ENCODE data around the gene ITCH. TPM values are rescaled to one million over a fixed set of nuclear protein-coding genes. Genes with fewer than 3 reads are reported as not detected.

The ITCH gene
- total RNA-seq, 1 experiment from 2014 or later, result 78.8 TPM

- no peak for TF ChIP-seq CBX3 (IDR thresholded peaks at IDR 0.05; ENCODE audit: low read depth)
- TF ChIP-seq JUND (IDR thresholded peaks at IDR 0.05), result no peak
- no peak for TF ChIP-seq ZBTB33 (IDR thresholded peaks at IDR 0.05; ENCODE audit: extremely low read depth, insufficient replicate concordance, low read length)
- TF ChIP-seq ATF3 (IDR thresholded peaks at IDR 0.05), result no peak
- no peak for TF ChIP-seq ZNF274 (IDR thresholded peaks at IDR 0.05; ENCODE audit: low read depth, low read length)
- no peak for TF ChIP-seq FOSL1 (IDR thresholded peaks at IDR 0.05; ENCODE audit: low read depth)
Observed at GRCh38 chr20:34334654-34335407, 28.2 kb upstream of the ITCH start (continued).

- Histone ChIP-seq H3K36me3 (ENCODE audit: control insufficient read depth in 1 of 2, insufficient read depth in 2 of 2, low read length in 2 of 2) (no peaks in the 10 kb centered on the region), H3K4me3 (replicated peaks in 1 of 2; ENCODE audit: low read depth in 1 of 2, low read length in 2 of 2) (no peak overlapping the region), H3K9me2 (ENCODE audit: insufficient read depth) (no peaks in the 10 kb centered on the region), H3K4me2 (ENCODE audit: low read length) (no peak overlapping the region), H3K9me3 (ENCODE audit: control insufficient read depth in 1 of 2, insufficient read depth in 1 of 2, low read depth in 1 of 2, low read length in 2 of 2) (no peaks in the 10 kb centered on the region), H3K9ac (ENCODE audit: low read length) (no peak overlapping the region), H3K27me3 (ENCODE audit: insufficient read depth, low read length) (no peaks in the 10 kb centered on the region), H2AFZ (ENCODE audit: low read depth, low read length, poor library complexity, severe bottlenecking) (no peak overlapping the region), H3K27ac (ENCODE audit: low read depth, low read length) (no peak overlapping the region), H3K79me2 (ENCODE audit: insufficient read depth, low read length) (no peaks in the 10 kb centered on the region), H3K4me1 (ENCODE audit: control insufficient read depth in 1 of 2, insufficient read depth in 2 of 2, low read length in 2 of 2) (peaks cover 17 to 34% of the 10 kb centered on the region in 2 experiments), H4K20me1 (ENCODE audit: insufficient read depth) (no peaks in the 10 kb centered on the region)
- ChIA-PET CTCF (no interaction called here), POLR2A (interaction anchor here (1.2 kb wide), 1 partner anchor 25 kb away, joined by 5 read pairs; the partner anchor contains the start of gene ITCH), RAD21 (ENCODE audit: low non-redundant PET in 1 of 2, low total read pairs in 2 of 2, uncharacterized antibody in 2 of 2, unreplicated experiment in 2 of 2) (no interaction called here)
- no peak for DNase-seq (ENCODE audit: low read depth, low spot score)
- BruUV-seq (replicated peaks), result no TSS peak
- no peak for ATAC-seq
- intact Hi-C loops (cut with micrococcal nuclease), result no loop called here
- TF ChIP-seq SP1 (IDR thresholded peaks at IDR 0.05; ENCODE audit: low read depth), result no peak
- TF ChIP-seq SRF (IDR thresholded peaks at IDR 0.05; ENCODE audit: low read depth), result no peak
- no peak for TF ChIP-seq CEBPB (IDR thresholded peaks at IDR 0.05; ENCODE audit: low read depth)
- no peak for TF ChIP-seq MAX (IDR thresholded peaks at IDR 0.05)
- no peak for TF ChIP-seq ZFX (IDR thresholded peaks at IDR 0.05)
- TF ChIP-seq REST (IDR thresholded peaks at IDR 0.05; ENCODE audit: low read depth), result no peak
- no peak for TF ChIP-seq CBX3 (IDR thresholded peaks at IDR 0.05; ENCODE audit: low read depth)
- TF ChIP-seq SIN3A (IDR thresholded peaks at IDR 0.05; ENCODE audit: low read depth), result no peak
- no peak for TF ChIP-seq ZNF274 (IDR thresholded peaks at IDR 0.05; ENCODE audit: low read depth, low read length)
- no peak for TF ChIP-seq YY1 (IDR thresholded peaks at IDR 0.05; ENCODE audit: extremely low read depth, insufficient replicate concordance, low read depth, low read length)
Observed at GRCh38 chr20:34337544-34337943, 25.5 kb upstream of the ITCH start.
